Astrocyte (in vitro differentiated cells and primary cell): Measurements from ENCODE around the gene FOXF1. TPM values are rescaled to one million over a fixed set of nuclear protein-coding genes. Genes with fewer than 3 reads are reported as not detected.

Experiments used
- DNase-seq: peaks from one replicate; pipeline ENCODE4 v3.0.0-alpha.2; 2010; ENCODE audit warnings: low read depth
- FAIRE-seq: peaks from 2 replicates; lab custom pipeline; 2011; peaks lifted over from hg19 to GRCh38; lab: Jason Lieb, UNC
- H2AFZ ChIP-seq: 2 replicates; pipeline ENCODE4 v1.6.0; 2012; ENCODE audit warnings: low read depth, low read length, inconsistent platforms
- H3K27ac ChIP-seq: 2 replicates; pipeline ENCODE4 v1.5.1; 2011; ENCODE audit warnings: low read depth, low read length, inconsistent platforms
- H3K27me3 ChIP-seq: 2 replicates; pipeline ENCODE4 v1.6.0; 2011; ENCODE audit warnings: low read length, inconsistent platforms; ENCODE audit not compliant: insufficient read depth
- H3K36me3 ChIP-seq: 2 replicates; pipeline ENCODE4 v1.5.1; 2011; ENCODE audit warnings: low read length, inconsistent platforms; ENCODE audit not compliant: insufficient read depth
- H3K4me1 ChIP-seq: 2 replicates; pipeline ENCODE4 v1.5.1; 2011; ENCODE audit warnings: low read length, inconsistent platforms; ENCODE audit not compliant: insufficient read depth
- H3K4me2 ChIP-seq: 2 replicates; pipeline ENCODE4 v1.6.0; 2012; ENCODE audit warnings: low read length, inconsistent platforms
- H3K4me3 ChIP-seq: 2 replicates; pipeline ENCODE4 v1.5.1; 2011; ENCODE audit warnings: low read depth, mild to moderate bottlenecking, low read length, inconsistent platforms; ENCODE audit not compliant: insufficient read depth
- H3K79me2 ChIP-seq: 2 replicates; pipeline ENCODE4 v1.6.0; 2012; ENCODE audit warnings: mild to moderate bottlenecking, low read length, inconsistent platforms; ENCODE audit not compliant: insufficient read depth
- H3K9ac ChIP-seq: 2 replicates; pipeline ENCODE4 v1.6.0; 2012; ENCODE audit warnings: mild to moderate bottlenecking, low read length, inconsistent platforms
- H3K9me3 ChIP-seq: 2 replicates; pipeline ENCODE4 v1.5.1; 2012; ENCODE audit warnings: low read depth, mild to moderate bottlenecking, low read length, inconsistent platforms; ENCODE audit not compliant: insufficient read depth
- H4K20me1 ChIP-seq: 2 replicates; pipeline ENCODE4 v1.6.0; 2012; ENCODE audit warnings: low read length, inconsistent platforms; ENCODE audit not compliant: insufficient read depth
- H3K27ac Mint-ChIP-seq: one replicate; pipeline ENCODE4 v1.8.0; 2021; ENCODE audit warnings: mild to moderate bottlenecking, mixed read lengths; ENCODE audit not compliant: unreplicated experiment
- H3K27me3 Mint-ChIP-seq: one replicate; pipeline ENCODE4 v1.8.0; 2021; ENCODE audit warnings: low read depth, mixed read lengths; ENCODE audit not compliant: unreplicated experiment
- H3K36me3 Mint-ChIP-seq: one replicate; pipeline ENCODE4 v1.8.0; 2021; ENCODE audit warnings: low read depth, mixed read lengths; ENCODE audit not compliant: unreplicated experiment
- H3K4me1 Mint-ChIP-seq: one replicate; pipeline ENCODE4 v1.8.0; 2021; ENCODE audit warnings: low read depth, mixed read lengths; ENCODE audit not compliant: unreplicated experiment
- H3K4me3 Mint-ChIP-seq: one replicate; pipeline ENCODE4 v1.8.0; 2021; ENCODE audit warnings: mild to moderate bottlenecking, moderate library complexity, mixed read lengths; ENCODE audit not compliant: unreplicated experiment
- H3K9me3 Mint-ChIP-seq: one replicate; pipeline ENCODE4 v1.8.0; 2021; ENCODE audit warnings: mild to moderate bottlenecking, mixed read lengths; ENCODE audit not compliant: unreplicated experiment
- CTCF ChIP-seq: IDR thresholded peaks from 2 replicates; pipeline ENCODE4 v1.5.1; 2011; ENCODE audit warnings: low read depth, mild to moderate bottlenecking, inconsistent platforms, low read length, moderate library complexity; ENCODE audit not compliant: insufficient read depth
- EZH2 ChIP-seq: IDR thresholded peaks from 2 replicates; pipeline ENCODE4 v1.6.1; 2012; ENCODE audit warnings: mild to moderate bottlenecking, low read length, inconsistent platforms; ENCODE audit not compliant: insufficient read depth
- total RNA-seq: library from RNA; stranded (reverse); gene quantifications from 2 replicates; pipeline ENCODE4 v1.2.1, GENCODE V29; 2021

Gene FOXF1
- total RNA-seq, 1 donor from 2014 or later: 0.07 TPM

- Histone ChIP-seq H3K9me3 (peaks cover 3% of the 10 kb centered on the region), H4K20me1 (peaks cover 35% of the 10 kb centered on the region), H3K4me2 (no peak overlapping the region), H3K36me3 (no peaks in the 10 kb centered on the region), H3K27me3 (peaks cover 52% of the 10 kb centered on the region), H2AFZ (no peak overlapping the region), H3K79me2 (peaks cover 27% of the 10 kb centered on the region), H3K4me3 (no peak overlapping the region), H3K27ac (no peak overlapping the region), H3K4me1 (no peaks in the 10 kb centered on the region), H3K9ac (no peak overlapping the region)
- DNase-seq (no peak), FAIRE-seq (no peak)
- Mint-ChIP-seq H3K27ac (peak overlapping the region; percentile 53), H3K4me3 (no peak overlapping the region), H3K36me3 (no peaks in the 10 kb centered on the region), H3K4me1 (no peaks in the 10 kb centered on the region), H3K9me3 (peaks cover 14% of the 10 kb centered on the region), H3K27me3 (peaks cover 80% of the 10 kb centered on the region)
- TF ChIP-seq CTCF (no peak), EZH2 (peak; percentile 39)
These were observed 6.7 kb downstream of the FOXF1 start for GRCh38 chr16:86517033-86517432.

- Histone ChIP-seq H2AFZ (no peak overlapping the region), H3K27me3 (peaks cover 55% of the 10 kb centered on the region), H3K9ac (no peak overlapping the region), H4K20me1 (peaks cover 33% of the 10 kb centered on the region), H3K4me1 (no peaks in the 10 kb centered on the region), H3K4me3 (no peak overlapping the region), H3K79me2 (peaks cover 20% of the 10 kb centered on the region), H3K36me3 (no peaks in the 10 kb centered on the region), H3K9me3 (peaks cover 3% of the 10 kb centered on the region), H3K27ac (no peak overlapping the region), H3K4me2 (no peak overlapping the region)
- peak; percentile 59 for TF ChIP-seq EZH2
- peak; percentile 73 for TF ChIP-seq CTCF
- peaks cover 83% of the 10 kb centered on the region for H3K27me3 Mint-ChIP-seq
- FAIRE-seq (no peak), DNase-seq (no peak)
- no peak overlapping the region for H3K27ac Mint-ChIP-seq
- no peaks in the 10 kb centered on the region for H3K4me1 Mint-ChIP-seq
- H3K4me3 Mint-ChIP-seq: no peak overlapping the region
- no peaks in the 10 kb centered on the region for H3K36me3 Mint-ChIP-seq
- peaks cover 14% of the 10 kb centered on the region for H3K9me3 Mint-ChIP-seq
These were observed 7.4 kb downstream of the FOXF1 start for GRCh38 chr16:86517652-86518258.

GRCh38 chr16:86519007-86519648, 8.8 kb downstream of the FOXF1 start:
- Histone ChIP-seq H3K79me2 (peaks cover 9% of the 10 kb centered on the region), H3K27me3 (peaks cover 45% of the 10 kb centered on the region), H3K4me3 (no peak overlapping the region), H4K20me1 (peaks cover 23% of the 10 kb centered on the region), H3K9me3 (no peaks in the 10 kb centered on the region), H3K9ac (no peak overlapping the region), H2AFZ (no peak overlapping the region), H3K36me3 (no peaks in the 10 kb centered on the region), H3K27ac (no peak overlapping the region), H3K4me2 (no peak overlapping the region), H3K4me1 (no peaks in the 10 kb centered on the region)
- DNase-seq (no peak), FAIRE-seq (no peak)
- Mint-ChIP-seq H3K4me1 (no peaks in the 10 kb centered on the region), H3K27me3 (peaks cover 81% of the 10 kb centered on the region), H3K9me3 (peaks cover 7% of the 10 kb centered on the region), H3K27ac (no peak overlapping the region), H3K36me3 (no peaks in the 10 kb centered on the region), H3K4me3 (no peak overlapping the region)
- TF ChIP-seq EZH2: no peak
- TF ChIP-seq CTCF: no peak
